ENCODE results near the gene TMEM208.

GRCh38 chr16:67179421-67180080 is 47.4 kb upstream of the TMEM208 start:
- TF ChIP-seq CTCF (IDR thresholded peaks at IDR 0.05; ENCODE audit: insufficient read depth, low read depth, low read length) (no peak), EZH2 (IDR thresholded peaks at IDR 0.05; ENCODE audit: insufficient read depth, low read length) (no peak)
